Stimulated activated memory B cell treated with anti-CD40 and anti-IgM and Interleukin-4, amounts not matched to agents 10 μg/mL and 1 μg/mL and 100 μg/mL, for 72 hours (primary cell): ENCODE results near the gene ZNF501.

Source experiments
- ATAC-seq: fragments of 150-1000 bp; cut with Tn5 transposase; 2 replicates; pipeline ENCODE4 v1.10.0; 2021
- H3K27ac Mint-ChIP-seq: one replicate; pipeline ENCODE4 v1.8.0; 2022; ENCODE audit warnings: mild to moderate bottlenecking, mixed read lengths
- H3K27me3 Mint-ChIP-seq: one replicate; pipeline ENCODE4 v1.8.0; 2022; ENCODE audit warnings: mixed read lengths
- H3K36me3 Mint-ChIP-seq: one replicate; pipeline ENCODE4 v1.8.0; 2022; ENCODE audit warnings: mixed read lengths
- H3K4me1 Mint-ChIP-seq: one replicate; pipeline ENCODE4 v1.8.0; 2022; ENCODE audit warnings: mixed read lengths
- H3K4me3 Mint-ChIP-seq: one replicate; pipeline ENCODE4 v1.8.0; 2022; ENCODE audit warnings: mild to moderate bottlenecking, moderate library complexity, mixed read lengths
- H3K9me3 Mint-ChIP-seq: one replicate; pipeline ENCODE4 v1.8.0; 2022; ENCODE audit warnings: mixed read lengths

ZNF501 gene

DNA sequence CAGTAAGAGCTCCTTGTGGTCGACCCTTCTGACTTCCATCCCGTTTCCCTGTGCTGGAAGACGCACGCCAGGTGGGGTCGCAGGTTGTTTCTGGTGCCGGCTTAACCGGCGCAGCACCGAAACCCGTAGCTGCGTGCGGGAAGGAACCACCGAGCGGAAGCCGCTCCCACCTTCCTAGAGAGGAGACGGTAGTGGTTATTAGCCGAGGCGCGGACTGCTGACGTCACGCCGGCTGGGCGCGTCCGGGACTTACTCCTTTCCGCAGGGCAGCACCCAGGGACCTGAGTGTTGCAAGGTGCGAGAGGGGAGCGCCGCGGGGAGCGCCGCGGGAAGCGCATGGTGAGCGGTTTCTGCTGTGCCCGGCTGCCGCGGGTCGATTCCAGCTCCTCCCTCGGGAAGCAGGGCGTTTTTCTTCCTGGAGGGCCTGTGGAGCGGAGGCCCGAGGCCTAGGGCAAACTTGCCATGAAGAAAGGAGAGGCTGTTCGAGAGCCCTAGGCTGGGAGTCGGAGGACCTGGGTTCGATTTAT is at the start of gene ZNF501:
Gene ZNF501 (plus strand): TSS at position 252 of the 527 bp plus-strand sequence. CDS start 4,787 bp downstream, outside the sequence.
- Mint-ChIP-seq H3K9me3 (peaks cover 24% of the 10 kb centered on the region), H3K27me3 (no peaks in the 10 kb centered on the region), H3K36me3 (peaks cover 61% of the 10 kb centered on the region), H3K4me3 (peak within 1 kb of the TSS; percentile 100), H3K27ac (peak within 1 kb of the TSS; percentile 98), H3K4me1 (peaks cover 14% of the 10 kb centered on the region)
- peak; percentile 99 for ATAC-seq

DNA sequence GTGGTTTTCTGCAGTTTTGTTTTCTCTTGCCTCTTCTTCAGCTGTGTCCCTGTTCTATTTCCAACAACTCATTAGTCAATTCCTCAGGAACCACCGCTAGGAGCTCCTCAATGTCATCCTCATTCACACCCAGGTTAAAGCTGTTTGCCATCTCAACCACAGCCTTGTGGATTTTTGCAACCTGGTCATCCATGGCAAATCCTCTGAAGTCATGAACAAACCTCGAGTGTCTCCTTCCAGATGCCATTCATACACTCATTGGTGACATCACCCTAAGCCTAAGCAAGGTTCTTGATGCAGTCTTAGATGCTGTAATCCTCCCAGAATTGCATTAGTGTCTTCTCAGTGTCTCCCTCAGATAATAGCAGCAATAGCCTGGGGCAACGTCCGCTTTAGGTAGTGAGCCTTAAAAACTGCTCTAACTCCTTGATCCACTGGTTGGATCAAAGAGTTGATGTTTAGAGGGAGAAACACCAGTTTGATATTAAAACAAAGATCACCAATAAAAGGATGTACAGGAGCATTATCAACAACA is 48.4 kb upstream of the ZNF501 start:
- ATAC-seq = no peak
- no peak overlapping the region for H3K4me3 Mint-ChIP-seq
- H3K27me3 Mint-ChIP-seq = no peaks in the 10 kb centered on the region
- H3K4me1 Mint-ChIP-seq = peaks cover 16% of the 10 kb centered on the region
- H3K36me3 Mint-ChIP-seq = peaks cover 52% of the 10 kb centered on the region
- no peak overlapping the region for H3K27ac Mint-ChIP-seq
- peaks cover 9% of the 10 kb centered on the region for H3K9me3 Mint-ChIP-seq

DNA sequence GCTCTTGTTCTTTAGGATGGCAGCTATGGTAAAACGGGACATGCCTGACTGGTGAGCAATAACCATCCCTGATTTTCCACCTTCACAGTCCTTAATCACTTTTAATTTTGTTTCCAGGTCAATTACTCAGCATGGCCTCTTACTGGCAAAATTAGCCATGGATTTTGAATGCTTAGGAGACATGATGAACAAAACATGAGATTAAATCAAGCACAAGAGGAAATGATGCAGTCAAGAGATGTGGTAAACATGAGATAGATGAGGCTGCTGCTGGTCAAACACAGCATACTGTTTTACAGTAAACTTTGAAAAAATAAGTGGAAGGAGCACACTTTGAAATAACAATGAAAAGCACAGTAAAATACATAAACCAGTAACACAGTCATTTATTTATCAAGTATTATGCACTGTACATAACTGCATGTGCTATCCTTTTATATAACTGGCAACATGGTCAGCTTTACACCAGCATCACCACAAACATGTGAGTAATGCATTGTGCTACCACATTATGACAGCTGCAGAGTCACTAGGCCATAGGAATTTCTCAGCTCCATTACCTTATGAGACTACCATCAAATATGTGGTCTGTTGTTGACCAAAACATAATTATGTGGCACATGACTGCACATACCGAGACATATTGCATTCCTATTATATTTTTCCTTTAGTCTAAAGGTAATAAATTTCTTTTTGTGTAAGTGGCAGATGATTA is 47.1 kb upstream of the ZNF501 start:
- peaks cover 53% of the 10 kb centered on the region for H3K36me3 Mint-ChIP-seq
- peaks cover 17% of the 10 kb centered on the region for H3K9me3 Mint-ChIP-seq
- H3K4me1 Mint-ChIP-seq = peaks cover 16% of the 10 kb centered on the region
- H3K27me3 Mint-ChIP-seq = peaks cover 12% of the 10 kb centered on the region
- ATAC-seq = no peak
- H3K4me3 Mint-ChIP-seq = no peak overlapping the region
- H3K27ac Mint-ChIP-seq = no peak overlapping the region

DNA sequence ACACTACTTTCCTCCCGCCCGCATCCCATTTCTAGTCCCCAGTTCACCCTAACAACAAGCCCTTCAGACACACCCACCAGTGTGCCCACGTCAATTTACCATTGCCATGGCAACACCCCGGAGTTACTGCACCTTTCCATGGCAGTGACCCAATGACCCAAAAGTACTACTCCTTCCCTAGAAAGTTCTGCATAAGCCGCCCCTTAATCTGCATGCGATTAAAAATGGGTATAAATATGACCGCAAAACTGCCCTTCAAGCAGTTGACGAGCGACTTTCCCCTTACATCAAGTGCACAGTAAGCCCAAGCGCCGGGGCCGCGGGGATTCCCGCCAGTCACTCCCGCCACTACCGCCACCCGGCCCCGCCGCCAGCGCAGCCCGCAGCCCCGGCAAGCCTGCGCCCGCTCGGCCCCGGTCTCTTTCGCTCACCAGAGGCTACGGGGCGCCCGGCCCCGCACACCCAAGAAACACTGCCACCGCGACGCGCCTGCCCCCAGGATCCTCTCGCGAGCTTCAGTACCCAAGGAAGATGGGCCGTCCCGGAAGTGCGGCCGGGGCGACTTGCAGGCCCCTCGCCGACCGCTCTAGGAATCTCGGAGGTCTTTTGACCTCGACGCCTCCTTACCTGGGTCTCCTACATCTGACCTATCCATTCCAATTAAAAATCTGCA is 44.2 kb upstream of the ZNF501 start:
- peaks cover 40% of the 10 kb centered on the region for H3K27me3 Mint-ChIP-seq
- peak; percentile 95 for ATAC-seq
- H3K9me3 Mint-ChIP-seq = peaks cover 26% of the 10 kb centered on the region
- H3K27ac Mint-ChIP-seq = peak overlapping the region; percentile 83
- H3K36me3 Mint-ChIP-seq = peaks cover 53% of the 10 kb centered on the region
- peaks cover 16% of the 10 kb centered on the region for H3K4me1 Mint-ChIP-seq
- peak overlapping the region; percentile 91 for H3K4me3 Mint-ChIP-seq

DNA sequence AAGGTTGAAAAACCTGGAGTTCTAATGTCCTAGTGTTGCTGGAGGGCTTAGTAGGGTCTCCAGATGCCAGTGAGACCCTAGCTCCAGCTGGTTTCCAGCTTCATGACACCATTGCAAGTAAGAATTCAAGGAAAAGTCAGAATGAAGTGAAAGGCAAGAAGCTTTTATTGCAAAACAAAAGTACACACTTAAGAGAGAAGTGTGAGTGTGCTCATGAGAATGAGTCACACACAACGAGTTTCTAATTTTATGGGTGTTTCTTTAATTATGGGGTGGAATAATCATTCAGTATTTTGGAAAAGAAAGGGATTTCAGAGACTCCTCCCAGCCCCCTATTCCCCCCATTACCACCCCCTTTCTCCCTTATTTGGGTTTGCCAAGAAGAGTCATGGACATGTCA is 41.5 kb upstream of the ZNF501 start:
- H3K27me3 Mint-ChIP-seq = peaks cover 65% of the 10 kb centered on the region
- no peak overlapping the region for H3K4me3 Mint-ChIP-seq
- peaks cover 16% of the 10 kb centered on the region for H3K4me1 Mint-ChIP-seq
- ATAC-seq = no peak
- peaks cover 28% of the 10 kb centered on the region for H3K9me3 Mint-ChIP-seq
- no peak overlapping the region for H3K27ac Mint-ChIP-seq
- peaks cover 40% of the 10 kb centered on the region for H3K36me3 Mint-ChIP-seq

DNA sequence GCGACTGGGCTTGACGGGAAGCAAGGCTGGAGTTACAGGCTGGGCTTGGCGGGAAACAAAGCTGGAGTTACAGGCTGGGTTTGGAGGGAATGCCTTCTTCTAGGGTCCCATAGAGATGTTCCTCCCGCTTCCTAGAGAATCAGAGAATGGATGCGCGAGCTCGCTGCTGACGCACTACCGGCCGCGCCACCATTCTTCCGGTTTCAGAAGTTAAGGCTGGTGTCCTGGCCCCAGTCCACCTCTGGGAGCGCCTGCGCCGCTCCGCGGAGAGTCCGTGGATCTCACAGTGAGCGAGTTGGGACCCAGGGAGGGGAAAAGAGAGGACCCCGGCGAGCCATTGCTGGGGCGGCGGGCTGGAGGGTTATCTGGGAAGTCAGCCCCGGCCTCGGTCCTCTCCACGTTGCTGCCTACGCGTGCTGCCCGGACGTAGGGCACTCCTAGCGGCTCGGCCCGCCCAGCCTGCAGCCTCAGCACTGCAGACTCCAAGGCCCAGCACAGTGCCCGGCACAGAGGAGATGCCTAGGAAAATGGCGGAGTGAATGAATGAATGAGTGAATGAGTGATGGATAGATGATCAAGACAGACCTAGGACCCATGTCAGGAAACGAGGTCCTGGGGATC is 16.9 kb upstream of the ZNF501 start, which contains the start of gene ZNF502:
Gene ZNF502 (plus strand): TSS at position 206 of the 621 bp plus-strand sequence. CDS start 7,602 bp downstream, outside the sequence.
- peak; percentile 88 for ATAC-seq
- Mint-ChIP-seq H3K4me3 (peak within 1 kb of the TSS; percentile 96), H3K27me3 (peaks cover 25% of the 10 kb centered on the region), H3K9me3 (peaks cover 23% of the 10 kb centered on the region), H3K27ac (peak within 1 kb of the TSS; percentile 91), H3K36me3 (peaks cover 46% of the 10 kb centered on the region), H3K4me1 (peaks cover 13% of the 10 kb centered on the region)

DNA sequence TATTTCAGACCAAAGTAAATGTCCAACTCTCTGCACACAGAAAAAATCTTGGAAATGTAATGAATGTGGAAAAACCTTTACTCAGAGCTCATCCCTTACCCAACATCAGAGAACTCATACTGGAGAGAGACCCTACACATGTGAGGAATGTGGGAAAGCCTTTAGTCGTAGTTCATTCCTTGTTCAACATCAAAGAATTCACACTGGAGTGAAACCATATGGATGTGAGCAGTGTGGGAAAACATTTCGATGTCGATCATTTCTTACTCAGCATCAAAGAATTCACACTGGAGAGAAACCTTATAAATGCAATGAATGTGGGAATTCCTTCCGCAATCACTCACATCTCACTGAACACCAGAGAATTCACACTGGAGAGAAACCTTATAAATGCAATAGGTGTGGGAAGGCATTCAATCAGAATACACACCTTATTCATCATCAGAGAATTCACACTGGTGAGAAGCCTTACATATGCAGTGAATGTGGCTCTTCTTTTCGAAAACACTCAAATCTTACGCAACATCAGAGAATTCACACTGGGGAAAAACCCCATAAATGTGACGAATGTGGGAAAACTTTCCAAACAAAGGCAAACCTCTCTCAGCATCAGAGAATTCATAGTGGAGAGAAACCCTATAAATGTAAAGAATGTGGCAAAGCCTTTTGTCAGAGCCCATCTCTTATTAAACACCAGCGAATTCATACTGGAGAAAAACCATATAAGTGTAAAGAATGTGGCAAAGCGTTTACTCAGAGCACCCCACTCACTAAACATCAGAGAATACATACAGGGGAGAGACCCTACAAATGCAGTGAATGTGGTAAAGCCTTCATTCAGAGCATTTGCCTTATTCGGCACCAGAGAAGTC is 8.0 kb upstream of the ZNF501 start:
- H3K4me3 Mint-ChIP-seq = no peak overlapping the region
- H3K4me1 Mint-ChIP-seq = no peaks in the 10 kb centered on the region
- H3K36me3 Mint-ChIP-seq = peaks cover 73% of the 10 kb centered on the region
- no peak for ATAC-seq
- H3K27ac Mint-ChIP-seq = no peak overlapping the region
- peaks cover 42% of the 10 kb centered on the region for H3K9me3 Mint-ChIP-seq
- H3K27me3 Mint-ChIP-seq = no peaks in the 10 kb centered on the region

DNA sequence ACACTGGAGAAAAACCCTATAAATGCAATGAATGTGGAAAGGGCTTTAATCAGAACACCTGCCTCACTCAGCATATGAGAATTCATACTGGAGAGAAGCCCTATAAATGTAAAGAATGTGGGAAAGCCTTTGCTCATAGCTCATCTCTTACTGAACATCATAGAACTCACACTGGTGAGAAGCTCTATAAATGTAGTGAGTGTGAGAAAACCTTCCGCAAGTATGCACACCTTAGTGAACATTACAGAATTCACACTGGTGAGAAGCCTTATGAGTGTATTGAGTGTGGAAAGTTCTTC is 7.4 kb upstream of the ZNF501 start:
- Mint-ChIP-seq H3K36me3 (peaks cover 68% of the 10 kb centered on the region), H3K27me3 (no peaks in the 10 kb centered on the region), H3K4me1 (no peaks in the 10 kb centered on the region), H3K4me3 (no peak overlapping the region), H3K27ac (no peak overlapping the region), H3K9me3 (peaks cover 39% of the 10 kb centered on the region)
- no peak for ATAC-seq

DNA sequence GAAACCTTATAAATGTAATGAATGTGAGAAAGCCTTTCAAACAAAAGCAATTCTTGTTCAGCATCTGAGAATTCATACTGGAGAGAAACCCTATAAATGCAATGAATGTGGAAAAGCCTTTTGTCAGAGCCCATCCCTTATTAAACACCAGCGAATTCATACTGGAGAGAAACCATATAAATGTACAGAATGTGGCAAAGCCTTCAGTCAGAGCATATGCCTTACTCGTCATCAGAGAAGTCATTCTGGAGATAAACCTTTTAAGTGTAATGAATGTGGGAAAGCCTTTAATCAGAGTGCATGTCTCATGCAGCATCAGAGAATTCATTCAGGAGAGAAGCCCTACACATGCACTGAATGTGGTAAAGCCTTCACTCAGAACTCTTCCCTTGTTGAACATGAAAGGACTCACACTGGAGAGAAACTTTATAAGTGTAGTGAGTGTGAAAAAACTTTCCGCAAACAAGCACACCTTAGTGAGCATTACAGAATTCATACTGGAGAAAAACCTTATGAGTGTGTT is 5.3 kb downstream of the ZNF501 start:
- Mint-ChIP-seq H3K36me3 (peaks cover 57% of the 10 kb centered on the region), H3K4me3 (no peak overlapping the region), H3K27me3 (no peaks in the 10 kb centered on the region), H3K9me3 (peaks cover 28% of the 10 kb centered on the region), H3K27ac (no peak overlapping the region), H3K4me1 (peaks cover 6% of the 10 kb centered on the region)
- no peak for ATAC-seq

DNA sequence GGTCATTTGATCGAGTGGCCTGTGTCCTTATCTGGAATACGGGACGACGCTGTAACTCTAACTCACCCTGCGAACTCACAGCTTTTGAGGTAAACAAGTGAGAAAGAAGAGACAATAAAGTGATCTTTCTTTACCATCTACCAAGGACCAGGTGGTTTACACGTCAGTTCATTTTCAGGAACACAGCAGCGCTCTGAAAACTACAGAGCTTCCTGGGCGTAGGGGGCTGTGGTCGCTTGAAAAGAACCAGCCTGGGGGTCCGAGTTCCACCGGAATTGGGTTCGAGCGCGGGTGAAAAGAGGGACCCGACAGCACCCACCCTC is 31.6 kb downstream of the ZNF501 start:
- no peak for ATAC-seq
- peaks cover 13% of the 10 kb centered on the region for H3K9me3 Mint-ChIP-seq
- H3K4me1 Mint-ChIP-seq = peaks cover 31% of the 10 kb centered on the region
- peak overlapping the region; percentile 90 for H3K27ac Mint-ChIP-seq
- H3K27me3 Mint-ChIP-seq = no peaks in the 10 kb centered on the region
- peaks cover 25% of the 10 kb centered on the region for H3K36me3 Mint-ChIP-seq
- peak overlapping the region; percentile 84 for H3K4me3 Mint-ChIP-seq

DNA sequence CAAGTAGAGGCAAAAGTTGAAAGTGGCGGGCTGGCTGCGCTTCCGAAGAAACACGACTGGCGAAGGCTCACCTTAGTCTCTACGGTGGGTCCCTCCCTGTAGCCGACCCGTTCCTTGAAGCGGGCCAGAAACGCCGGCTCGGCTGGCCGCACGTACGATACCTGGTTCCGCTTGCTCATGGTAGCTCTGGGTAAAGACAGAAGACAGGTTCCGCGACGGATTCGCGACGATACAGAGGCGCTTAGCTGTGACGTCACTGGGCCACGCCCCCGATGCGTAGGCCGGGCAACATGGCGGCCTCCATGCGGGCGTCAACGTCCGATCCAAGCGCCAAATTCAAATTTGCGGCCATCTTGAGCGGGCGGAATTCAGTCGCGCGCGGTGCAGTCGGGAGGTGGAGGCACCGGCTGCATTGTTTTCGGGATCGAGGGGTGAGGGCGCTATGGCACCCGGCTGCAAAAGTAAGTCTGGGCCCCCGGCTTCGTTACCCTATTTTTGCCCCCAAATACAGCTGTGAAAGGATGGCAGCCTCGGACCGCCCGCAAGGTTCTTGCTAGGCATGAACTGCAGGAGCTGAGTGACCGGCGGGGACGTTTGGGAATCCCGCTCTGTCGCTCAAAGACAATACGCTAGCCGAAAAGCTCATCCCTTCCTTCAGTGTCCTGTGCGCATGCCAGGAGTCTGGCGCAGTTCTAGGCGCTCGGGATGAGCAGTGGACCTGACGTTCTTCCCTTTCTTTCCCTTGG is 32.2 kb downstream of the ZNF501 start, which contains the start of the genes KIAA1143 and KIF15:
Gene KIAA1143 (minus strand): TSS at position 196 of the 746 bp plus-strand sequence. CDS start 17 bp downstream, at position 179.
Gene KIF15 (plus strand): TSS at position 371 of the 746 bp plus-strand sequence. CDS start 72 bp downstream, at position 443.
- Mint-ChIP-seq H3K4me3 (peak within 1 kb of the TSS; percentile 84), H3K36me3 (peaks cover 21% of the 10 kb centered on the region), H3K27ac (peak within 1 kb of the TSS; percentile 90), H3K27me3 (no peaks in the 10 kb centered on the region), H3K9me3 (peaks cover 13% of the 10 kb centered on the region), H3K4me1 (peaks cover 31% of the 10 kb centered on the region)
- peak; percentile 99 for ATAC-seq

DNA sequence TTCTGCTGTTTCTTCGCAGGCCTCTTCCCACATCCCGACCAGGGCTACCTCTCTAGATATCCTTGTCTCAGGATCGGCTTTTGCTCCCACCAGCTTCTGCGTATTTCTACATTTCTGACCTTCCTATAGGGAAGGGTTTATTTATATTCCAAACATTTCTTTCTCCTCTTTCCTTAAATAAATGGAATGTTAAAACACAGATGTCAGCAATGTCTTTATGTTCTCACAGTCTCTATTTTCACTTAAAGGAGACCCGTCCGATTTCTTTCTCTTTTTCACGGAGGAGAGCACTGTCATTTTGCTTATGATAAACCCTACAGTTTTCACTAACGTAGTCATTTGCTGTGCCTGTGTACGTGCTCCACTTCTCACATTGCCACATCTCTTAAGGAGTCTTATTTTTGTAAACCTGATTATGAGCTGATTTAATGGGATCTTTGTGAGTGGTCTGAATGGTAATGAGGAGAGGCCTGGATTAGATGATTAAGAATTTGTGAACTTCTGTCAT is 32.8 kb downstream of the ZNF501 start:
- ATAC-seq = no peak
- Mint-ChIP-seq H3K9me3 (peaks cover 10% of the 10 kb centered on the region), H3K27ac (peak overlapping the region; percentile 90), H3K4me3 (peak overlapping the region; percentile 84), H3K27me3 (no peaks in the 10 kb centered on the region), H3K4me1 (peaks cover 28% of the 10 kb centered on the region), H3K36me3 (peaks cover 20% of the 10 kb centered on the region)

DNA sequence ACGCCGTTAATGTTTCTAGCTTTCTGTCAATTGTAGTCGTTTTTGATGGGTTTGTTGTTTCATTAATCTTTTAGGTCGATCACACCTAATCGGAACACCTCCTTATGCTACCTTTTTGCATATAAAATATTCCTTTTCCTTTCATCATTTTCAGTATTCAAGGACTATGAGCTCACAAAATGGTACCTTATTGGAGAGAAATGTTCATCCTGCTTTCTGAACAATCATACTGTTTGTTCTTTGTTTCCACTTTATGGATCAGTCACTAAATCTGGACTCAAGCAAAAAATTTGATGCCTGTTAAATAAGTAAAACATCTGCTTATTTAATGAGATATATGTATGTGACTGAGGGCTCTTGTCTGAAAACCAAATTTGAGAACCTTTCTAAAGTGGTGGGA is 33.3 kb downstream of the ZNF501 start:
- ATAC-seq = no peak
- Mint-ChIP-seq H3K9me3 (peaks cover 6% of the 10 kb centered on the region), H3K4me1 (peaks cover 23% of the 10 kb centered on the region), H3K27me3 (no peaks in the 10 kb centered on the region), H3K27ac (peak overlapping the region; percentile 90), H3K4me3 (peak overlapping the region; percentile 84), H3K36me3 (peaks cover 17% of the 10 kb centered on the region)
